CD14-positive monocyte (primary cell): ENCODE measurements around the gene KRT86. TPM values are rescaled to one million over a fixed set of nuclear protein-coding genes. Genes with fewer than 3 reads are reported as not detected.

Experiments
- DNase-seq, 3 donors: peaks; one replicate each; pipeline ENCODE4 v3.0.0-alpha.2; 2011 to 2022
- H2AFZ ChIP-seq: 2 replicates; pipeline ENCODE4 v1.6.0; 2012; ENCODE audit warnings: mild to moderate bottlenecking, low read depth, low read length, inconsistent platforms; ENCODE audit not compliant: insufficient read depth, poor library complexity, severe bottlenecking
- H3K27ac ChIP-seq, 2 donors: 1 replicate in 1 of 2; 2 replicates in 1 of 2; pipeline ENCODE4 v1.5.1; 2012 to 2013; ENCODE audit warnings: low read length in 2 of 2, control low read depth in 1 of 2, inconsistent platforms in 1 of 2, low read depth in 1 of 2, mild to moderate bottlenecking in 1 of 2
- H3K27me3 ChIP-seq, 2 donors: one replicate each; pipeline versions ENCODE4 v1.6.0 to v1.6.1; 2011 to 2013; ENCODE audit warnings: low read length in 2 of 2; ENCODE audit not compliant: control insufficient read depth in 2 of 2, insufficient read depth in 2 of 2
- H3K36me3 ChIP-seq, 2 donors: replicated peaks in 1 of 2; 1 replicate in 1 of 2; 2 replicates in 1 of 2; pipeline versions ENCODE4 v1.5.1 to v1.6.1; 2012 to 2013; ENCODE audit warnings: low read length in 2 of 2, control low read depth in 1 of 2, inconsistent platforms in 1 of 2, mild to moderate bottlenecking in 1 of 2; ENCODE audit not compliant: insufficient read depth in 2 of 2, control insufficient read depth in 1 of 2
- H3K4me1 ChIP-seq, 2 donors: 1 replicate in 1 of 2; 2 replicates in 1 of 2; pipeline versions ENCODE4 v1.5.1 to v1.6.1; 2012 to 2013; ENCODE audit warnings: low read length in 2 of 2, control low read depth in 1 of 2, inconsistent platforms in 1 of 2, mild to moderate bottlenecking in 1 of 2, moderate library complexity in 1 of 2; ENCODE audit not compliant: insufficient read depth in 2 of 2, control insufficient read depth in 1 of 2
- H3K4me2 ChIP-seq: replicated peaks from 2 replicates; pipeline ENCODE3; 2012; ENCODE audit warnings: low read length, moderate library complexity, mild to moderate bottlenecking; ENCODE audit not compliant: poor library complexity, severe bottlenecking; ENCODE audit errors: extremely low read depth
- H3K4me3 ChIP-seq, 3 experiments: fragments of 200-600 bp in 1 of 3; sonication (generic) in 1 of 3; replicated peaks in 1 of 3; 1 replicate in 2 of 3; 2 replicates in 1 of 3; pipeline ENCODE4 v1.5.1; 2011 to 2013; ENCODE audit warnings: low read length in 3 of 3, mild to moderate bottlenecking in 3 of 3, control low read depth in 2 of 3, low read depth in 2 of 3, inconsistent platforms in 1 of 3, moderate library complexity in 1 of 3
- H3K79me2 ChIP-seq: 2 replicates; pipeline ENCODE4 v1.6.0; 2012; ENCODE audit warnings: mild to moderate bottlenecking, control low read depth, inconsistent platforms, low read length, moderate library complexity; ENCODE audit not compliant: insufficient read depth
- H3K9ac ChIP-seq: 2 replicates; pipeline ENCODE4 v1.6.0; 2017; ENCODE audit warnings: low read length, mild to moderate bottlenecking; ENCODE audit not compliant: insufficient read depth, poor library complexity, severe bottlenecking
- H3K9me3 ChIP-seq, 2 donors: replicated peaks in 1 of 2; 1 replicate in 1 of 2; 2 replicates in 1 of 2; pipeline versions ENCODE4 v1.5.1 to v1.6.1; 2012 to 2013; ENCODE audit warnings: low read length in 2 of 2, control low read depth in 1 of 2; ENCODE audit not compliant: control insufficient read depth in 1 of 2, insufficient read depth in 1 of 2
- H4K20me1 ChIP-seq: 2 replicates; pipeline ENCODE4 v1.6.0; 2012; ENCODE audit warnings: mild to moderate bottlenecking, low read length, control low read depth, moderate library complexity; ENCODE audit not compliant: insufficient read depth
- H3K27ac Mint-ChIP-seq, 7 donors: one replicate each; pipeline ENCODE4 v1.8.0; 2020; ENCODE audit warnings: mild to moderate bottlenecking in 7 of 7, mixed read lengths in 7 of 7, moderate library complexity in 6 of 7, inconsistent platforms in 2 of 7
- H3K27me3 Mint-ChIP-seq, 3 donors: one replicate each; pipeline ENCODE4 v1.8.0; 2021 to 2022; ENCODE audit warnings: low read depth in 3 of 3, mild to moderate bottlenecking in 3 of 3, mixed read lengths in 3 of 3, moderate library complexity in 3 of 3, inconsistent platforms in 1 of 3
- H3K36me3 Mint-ChIP-seq, 2 donors: one replicate each; pipeline ENCODE4 v1.8.0; 2020; ENCODE audit warnings: mixed read lengths in 2 of 2, inconsistent platforms in 1 of 2, mild to moderate bottlenecking in 1 of 2
- H3K4me1 Mint-ChIP-seq: one replicate; pipeline ENCODE4 v1.8.0; 2020; ENCODE audit warnings: mild to moderate bottlenecking, mixed read lengths
- H3K4me3 Mint-ChIP-seq, 2 donors: one replicate each; pipeline ENCODE4 v1.8.0; 2020; ENCODE audit warnings: mild to moderate bottlenecking in 2 of 2, mixed read lengths in 2 of 2, moderate library complexity in 1 of 2
- H3K9me3 Mint-ChIP-seq, 7 donors: one replicate each; pipeline ENCODE4 v1.8.0; 2020 to 2022; ENCODE audit warnings: mixed read lengths in 7 of 7, mild to moderate bottlenecking in 6 of 7, moderate library complexity in 6 of 7, inconsistent platforms in 2 of 7
- CTCF ChIP-seq: fragments of 200-600 bp; IDR thresholded peaks from one replicate; pipeline ENCODE4 v1.8.0; 2022; ENCODE audit warnings: antibody characterized with exemption, mild to moderate bottlenecking
- WGBS: methylation state at CpG from one replicate; pipeline ENCODE4 v1.1.5; 2013; ENCODE audit warnings: missing lambda C conversion rate; ENCODE audit not compliant: insufficient coverage; 5-methylcytosine and 5-hydroxymethylcytosine counted together
- intact Hi-C, 2 donors: fragments of 100-400 bp; cut with micrococcal nuclease; formaldehyde crosslinking; loops; one replicate each; pipeline versions ENCODE4 v1.15.0 to v1.15.1; 2023
- polyA plus RNA-seq, 3 donors: library from polyadenylated mRNA; depleted of rRNA in 1 of 3; unstranded in 2 of 3; stranded (reverse) in 1 of 3; fragments of 300-500 nt in 2 of 3; fragments of >200 nt in 1 of 3; fragmentation: Illumina TruSeq in 2 of 3; gene quantifications; 1 replicate in 2 of 3; 2 replicates in 1 of 3; pipeline ENCODE4 v1.2.3, GENCODE V29; 2012 to 2021

The KRT86 gene
- polyA plus RNA-seq, 3 donors, result not detected

GRCh38 chr12:52260361-52261207 is 13.9 kb upstream of the KRT86 start:
- peaks cover 34% of the 10 kb centered on the region for H3K4me1 Mint-ChIP-seq
- H3K4me1 ChIP-seq, result peaks cover 11 to 34% of the 10 kb centered on the region in 2 donors
- peaks cover 7 to 8% of the 10 kb centered on the region in 2 donors for H3K36me3 Mint-ChIP-seq
- H3K27me3 Mint-ChIP-seq, result peaks cover 65 to 85% (median 80%) of the 10 kb centered on the region in 3 donors
- H3K4me2 ChIP-seq, result no peak overlapping the region
- H3K36me3 ChIP-seq, result no peaks in the 10 kb centered on the region
- H3K27me3 ChIP-seq, result peaks cover 50 to 71% of the 10 kb centered on the region in 2 donors
- TF ChIP-seq CTCF, result no peak
- no peak overlapping the region for H3K27ac ChIP-seq
- no peak overlapping the region for H3K9ac ChIP-seq
- no peak for DNase-seq
- peak overlapping the region in 4 of 7 donors; percentile 2 to 12 (median 5) for H3K27ac Mint-ChIP-seq
- peaks cover 0 to 3% of the 10 kb centered on the region in 2 donors for H3K9me3 ChIP-seq
- peak overlapping the region in 1 of 2 donors; percentile 80 for H3K4me3 Mint-ChIP-seq
- intact Hi-C loops, result no loop called here
- H3K9me3 Mint-ChIP-seq, result peaks cover 0 to 20% (median 1%) of the 10 kb centered on the region in 7 donors
- no peaks in the 10 kb centered on the region for H4K20me1 ChIP-seq
- 0% methylated on average over 2 of the region's 9 CpGs for WGBS
- H3K79me2 ChIP-seq, result no peaks in the 10 kb centered on the region
- no peak overlapping the region for H3K4me3 ChIP-seq
- H2AFZ ChIP-seq, result no peak overlapping the region

GRCh38 chr12:52261208-52261484 is 13.3 kb upstream of the KRT86 start:
- intact Hi-C loops, result no loop called here
- peaks cover 61 to 80% (median 74%) of the 10 kb centered on the region in 3 donors for H3K27me3 Mint-ChIP-seq
- no peaks in the 10 kb centered on the region for H3K36me3 ChIP-seq
- no peaks in the 10 kb centered on the region for H3K79me2 ChIP-seq
- peak overlapping the region in 1 of 2 donors; percentile 21 for H3K4me3 Mint-ChIP-seq
- H3K4me3 ChIP-seq, result no peak overlapping the region
- 100% methylated on average over 1 of the region's 1 CpG for WGBS
- peaks cover 0 to 3% of the 10 kb centered on the region in 2 donors for H3K9me3 ChIP-seq
- no peaks in the 10 kb centered on the region for H4K20me1 ChIP-seq
- no peak for DNase-seq
- no peak for TF ChIP-seq CTCF
- H3K27ac Mint-ChIP-seq, result no peak overlapping the region
- H3K4me1 ChIP-seq, result peaks cover 14 to 40% of the 10 kb centered on the region in 2 donors
- H3K9me3 Mint-ChIP-seq, result peaks cover 0 to 20% (median 1%) of the 10 kb centered on the region in 7 donors
- H3K4me2 ChIP-seq, result no peak overlapping the region
- no peak overlapping the region for H3K27ac ChIP-seq
- no peak overlapping the region for H3K9ac ChIP-seq
- H3K27me3 ChIP-seq, result peaks cover 47 to 67% of the 10 kb centered on the region in 2 donors
- peaks cover 7 to 8% of the 10 kb centered on the region in 2 donors for H3K36me3 Mint-ChIP-seq
- no peak overlapping the region for H2AFZ ChIP-seq
- peaks cover 36% of the 10 kb centered on the region for H3K4me1 Mint-ChIP-seq
